ENCODE measurements around the gene MICB.

Gene MICB

GRCh38 chr6:31560697-31561058 is 62.7 kb downstream of the MICB start:
- TF ChIP-seq EP300 (IDR thresholded peaks at IDR 0.05; ENCODE audit: borderline replicate concordance) (no peak), NFIC (IDR thresholded peaks at IDR 0.05) (no peak), USF1 (IDR thresholded peaks at IDR 0.05) (no peak), MAX (IDR thresholded peaks at IDR 0.05) (no peak), REST (IDR thresholded peaks at IDR 0.05; ENCODE audit: low read depth) (no peak), TCF12 (IDR thresholded peaks at IDR 0.05; ENCODE audit: low read depth) (no peak), CEBPB (IDR thresholded peaks at IDR 0.05) (no peak), ZBTB7A (IDR thresholded peaks at IDR 0.05; ENCODE audit: low read depth) (no peak), CREB1 (IDR thresholded peaks at IDR 0.05; ENCODE audit: low read depth) (no peak), FOXM1 (IDR thresholded peaks at IDR 0.05; ENCODE audit: borderline replicate concordance, low read depth) (no peak), EGR1 (IDR thresholded peaks at IDR 0.05) (no peak)

Measured in Ishikawa (cell line).